Vagina (tissue), 2 donors: Measurements from ENCODE around the gene PFKM.

Experiments used
- POLR2A ChIP-seq, 2 donors: fragments of 450-650 bp; IDR thresholded peaks; one replicate each; pipeline ENCODE4 v1.6.1; 2017; ENCODE audit warnings: antibody characterized with exemption in 2 of 2, mild to moderate bottlenecking in 2 of 2, moderate library complexity in 2 of 2
- POLR2AphosphoS5 ChIP-seq, 2 donors: sonication (generic); formaldehyde crosslinking; IDR thresholded peaks; one replicate each; pipeline ENCODE4 v1.9.0; 2017; ENCODE audit warnings: antibody characterized with exemption in 2 of 2, mild to moderate bottlenecking in 2 of 2, low read depth in 1 of 2; ENCODE audit not compliant: insufficient read depth in 1 of 2
- TF ChIP-seq, protein P1 (sequence below), 3 experiments: fragments of 450-650 bp in 2 of 3; fragments of 200-600 bp in 1 of 3; sonication (generic) in 1 of 3; IDR thresholded peaks; one replicate each; pipeline ENCODE4 v1.5.1; 2017 to 2019; ENCODE audit warnings: antibody characterized with exemption in 3 of 3, mild to moderate bottlenecking in 2 of 3, moderate library complexity in 2 of 3

DNA sequence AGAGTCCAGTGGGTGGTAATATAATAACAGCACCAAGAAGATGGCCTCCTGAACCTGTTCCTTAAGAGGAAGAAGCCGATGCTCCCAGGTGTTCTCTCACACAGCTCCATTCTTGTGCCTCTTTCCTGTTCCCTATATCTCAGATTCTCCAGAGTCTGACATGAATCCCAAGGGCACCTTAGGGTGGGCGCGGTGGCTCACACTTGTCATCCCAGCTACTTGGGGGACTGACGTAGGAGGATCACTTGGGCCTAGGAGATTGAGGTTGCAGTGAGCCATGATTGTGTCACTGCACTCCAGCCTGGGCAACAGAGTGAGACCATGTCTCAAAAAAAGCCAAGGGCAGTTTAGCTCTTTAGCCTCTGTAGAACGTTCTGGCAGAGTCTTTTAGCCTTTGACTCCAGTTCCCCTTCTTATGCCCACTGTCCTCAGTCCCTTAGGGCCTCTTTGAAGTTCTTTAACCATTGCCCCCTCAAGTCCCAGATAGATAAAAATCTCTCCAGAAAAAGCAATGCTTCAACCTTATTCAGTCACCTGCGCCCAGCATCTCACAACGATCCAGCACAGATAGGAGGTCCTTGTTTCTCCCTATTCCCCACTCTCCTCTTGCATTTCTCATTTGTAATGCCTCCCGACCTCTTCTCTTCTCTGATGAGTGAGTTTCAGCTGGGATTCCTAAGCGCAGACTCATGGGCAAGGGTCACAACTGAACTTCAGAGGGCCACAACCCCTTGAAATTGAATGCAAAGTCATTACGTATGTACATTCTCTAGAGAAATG is 68.9 kb downstream of the PFKM start:
- TF ChIP-seq, protein P1, sequence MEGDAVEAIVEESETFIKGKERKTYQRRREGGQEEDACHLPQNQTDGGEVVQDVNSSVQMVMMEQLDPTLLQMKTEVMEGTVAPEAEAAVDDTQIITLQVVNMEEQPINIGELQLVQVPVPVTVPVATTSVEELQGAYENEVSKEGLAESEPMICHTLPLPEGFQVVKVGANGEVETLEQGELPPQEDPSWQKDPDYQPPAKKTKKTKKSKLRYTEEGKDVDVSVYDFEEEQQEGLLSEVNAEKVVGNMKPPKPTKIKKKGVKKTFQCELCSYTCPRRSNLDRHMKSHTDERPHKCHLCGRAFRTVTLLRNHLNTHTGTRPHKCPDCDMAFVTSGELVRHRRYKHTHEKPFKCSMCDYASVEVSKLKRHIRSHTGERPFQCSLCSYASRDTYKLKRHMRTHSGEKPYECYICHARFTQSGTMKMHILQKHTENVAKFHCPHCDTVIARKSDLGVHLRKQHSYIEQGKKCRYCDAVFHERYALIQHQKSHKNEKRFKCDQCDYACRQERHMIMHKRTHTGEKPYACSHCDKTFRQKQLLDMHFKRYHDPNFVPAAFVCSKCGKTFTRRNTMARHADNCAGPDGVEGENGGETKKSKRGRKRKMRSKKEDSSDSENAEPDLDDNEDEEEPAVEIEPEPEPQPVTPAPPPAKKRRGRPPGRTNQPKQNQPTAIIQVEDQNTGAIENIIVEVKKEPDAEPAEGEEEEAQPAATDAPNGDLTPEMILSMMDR (IDR thresholded peaks at IDR 0.05) = no peak
- TF ChIP-seq POLR2AphosphoS5 (IDR thresholded peaks at IDR 0.05; ENCODE audit: insufficient read depth in 1 of 2, low read depth in 1 of 2) (no peak), POLR2A (IDR thresholded peaks at IDR 0.05) (no peak)
